VCaP (cell line): ENCODE measurements around the gene VTI1A.

Source experiments
- H3K27ac ChIP-seq: fragments of 450-650 bp; 2 replicates; pipeline ENCODE4 v1.5.1; 2017
- TF ChIP-seq, protein P1 (sequence below): fragments of 450-650 bp; conservative IDR thresholded peaks from 2 replicates; pipeline ENCODE4 v1.5.1; 2017; ENCODE audit warnings: mild to moderate bottlenecking, moderate library complexity

VTI1A gene

DNA sequence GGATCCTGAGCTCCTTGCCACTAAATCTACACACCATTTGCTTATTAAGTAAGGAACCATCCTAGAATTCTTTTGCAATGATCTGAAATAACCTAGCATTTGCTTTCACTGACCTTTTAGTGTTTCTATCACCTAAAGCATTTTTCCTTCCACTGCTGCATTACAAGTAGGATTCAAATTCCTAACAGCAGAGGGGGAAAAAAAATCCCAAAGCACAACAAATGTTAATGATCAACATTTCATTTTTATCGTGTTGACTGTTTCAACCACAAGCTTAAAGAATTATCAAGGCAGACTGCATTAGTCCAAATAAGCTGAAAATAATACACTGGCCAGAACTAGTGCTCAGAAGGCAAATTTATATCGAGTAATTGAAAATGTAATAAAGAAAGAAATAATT lies 328.4 kb downstream of the VTI1A start:
- TF ChIP-seq, protein P1, sequence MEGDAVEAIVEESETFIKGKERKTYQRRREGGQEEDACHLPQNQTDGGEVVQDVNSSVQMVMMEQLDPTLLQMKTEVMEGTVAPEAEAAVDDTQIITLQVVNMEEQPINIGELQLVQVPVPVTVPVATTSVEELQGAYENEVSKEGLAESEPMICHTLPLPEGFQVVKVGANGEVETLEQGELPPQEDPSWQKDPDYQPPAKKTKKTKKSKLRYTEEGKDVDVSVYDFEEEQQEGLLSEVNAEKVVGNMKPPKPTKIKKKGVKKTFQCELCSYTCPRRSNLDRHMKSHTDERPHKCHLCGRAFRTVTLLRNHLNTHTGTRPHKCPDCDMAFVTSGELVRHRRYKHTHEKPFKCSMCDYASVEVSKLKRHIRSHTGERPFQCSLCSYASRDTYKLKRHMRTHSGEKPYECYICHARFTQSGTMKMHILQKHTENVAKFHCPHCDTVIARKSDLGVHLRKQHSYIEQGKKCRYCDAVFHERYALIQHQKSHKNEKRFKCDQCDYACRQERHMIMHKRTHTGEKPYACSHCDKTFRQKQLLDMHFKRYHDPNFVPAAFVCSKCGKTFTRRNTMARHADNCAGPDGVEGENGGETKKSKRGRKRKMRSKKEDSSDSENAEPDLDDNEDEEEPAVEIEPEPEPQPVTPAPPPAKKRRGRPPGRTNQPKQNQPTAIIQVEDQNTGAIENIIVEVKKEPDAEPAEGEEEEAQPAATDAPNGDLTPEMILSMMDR = no peak
- H3K27ac ChIP-seq = peak overlapping the region; percentile 56

DNA sequence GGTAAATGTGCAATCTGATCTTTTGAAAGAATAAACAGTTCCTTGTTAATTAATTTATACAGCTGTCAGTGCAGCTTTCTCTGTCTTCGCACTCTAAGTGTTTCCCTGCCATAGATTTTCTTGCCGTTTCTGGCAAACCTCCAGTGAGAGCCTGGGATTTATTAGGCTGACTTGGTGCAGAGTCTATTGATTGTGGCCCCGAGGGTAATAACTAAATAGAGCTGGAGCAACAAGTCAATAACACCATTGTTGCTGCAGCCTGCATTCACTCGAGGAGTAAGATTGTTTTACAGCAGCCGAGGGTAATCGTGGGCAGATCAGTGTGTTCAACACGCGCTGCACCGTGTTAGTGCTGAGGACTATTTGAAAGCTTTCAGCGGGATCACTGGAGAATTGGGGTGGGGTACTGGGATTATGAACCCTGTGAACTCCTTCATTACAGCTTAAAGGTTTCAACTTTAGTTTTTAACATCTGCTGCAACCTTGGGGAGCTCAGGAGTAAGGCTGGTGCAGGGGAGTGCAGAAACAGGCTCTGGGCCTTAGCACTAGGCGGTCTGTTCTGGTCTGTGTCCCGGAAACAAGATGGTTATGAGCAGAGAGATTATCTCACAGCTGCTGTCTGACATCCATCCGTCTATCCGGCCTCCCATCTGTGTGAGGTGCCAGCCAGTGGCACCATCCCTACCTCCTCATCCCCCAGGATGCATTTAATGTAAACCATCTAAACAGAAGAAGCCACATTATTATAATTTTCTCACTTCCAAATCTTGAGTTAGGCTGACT lies 329.1 kb downstream of the VTI1A start:
- TF ChIP-seq, protein P1 = no peak
- H3K27ac ChIP-seq = peak overlapping the region; percentile 56

DNA sequence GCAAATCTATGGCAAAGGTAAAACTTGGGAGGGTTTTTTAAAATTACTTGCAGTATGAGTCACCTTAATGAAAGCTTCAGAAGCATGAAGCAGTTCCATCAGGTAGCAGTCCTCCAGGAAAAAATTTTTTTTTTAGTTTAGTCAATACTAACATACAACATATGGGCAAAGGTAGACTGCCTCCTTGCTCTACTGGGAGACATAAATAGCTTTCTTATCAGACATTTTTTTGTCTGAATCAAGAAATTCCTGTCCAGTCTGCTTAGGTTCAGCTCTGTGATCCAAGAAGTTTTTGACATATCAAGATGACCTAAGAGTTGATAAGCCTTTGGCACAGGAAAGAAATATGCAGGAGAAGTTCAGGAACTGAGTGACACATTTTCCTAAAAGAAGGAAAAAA lies 331.6 kb downstream of the VTI1A start:
- TF ChIP-seq, protein P1 = no peak
- peak overlapping the region; percentile 57 for H3K27ac ChIP-seq

DNA sequence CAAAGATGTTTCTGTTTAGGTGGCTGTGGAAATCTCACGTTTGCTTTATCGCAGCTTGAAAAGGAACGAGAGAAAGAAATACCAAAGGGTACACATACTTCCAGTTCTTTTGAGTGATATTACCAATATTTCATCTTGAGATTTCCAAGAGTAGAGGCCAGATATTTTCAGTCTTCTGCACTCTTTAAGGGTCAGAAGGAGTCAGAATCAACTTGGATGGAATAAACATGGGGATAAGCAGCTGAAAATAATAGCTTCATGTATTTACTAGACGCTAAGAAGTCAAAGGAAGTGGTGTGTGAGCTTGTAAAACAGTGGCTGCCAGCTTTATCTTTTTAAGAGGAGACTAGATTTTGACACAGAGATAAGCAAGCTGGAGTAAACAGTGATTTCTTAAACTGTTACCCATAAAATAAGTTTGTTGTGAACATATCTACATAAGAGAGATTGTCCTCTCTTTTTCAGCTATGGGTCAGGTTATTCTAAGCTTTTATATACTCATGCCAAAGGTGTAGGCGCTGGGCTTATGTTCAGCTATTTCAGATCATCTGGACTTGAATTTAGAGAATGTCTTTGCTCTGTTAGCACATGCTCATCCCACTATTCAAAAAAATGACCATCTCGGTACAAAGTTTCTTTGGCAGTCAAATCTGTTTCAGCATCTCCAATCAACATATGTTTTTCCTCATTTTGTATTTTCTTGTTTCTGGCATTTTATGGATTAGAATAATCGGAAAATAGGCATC lies 332.2 kb downstream of the VTI1A start:
- peak overlapping the region; percentile 57 for H3K27ac ChIP-seq
- TF ChIP-seq, protein P1 = no peak

DNA sequence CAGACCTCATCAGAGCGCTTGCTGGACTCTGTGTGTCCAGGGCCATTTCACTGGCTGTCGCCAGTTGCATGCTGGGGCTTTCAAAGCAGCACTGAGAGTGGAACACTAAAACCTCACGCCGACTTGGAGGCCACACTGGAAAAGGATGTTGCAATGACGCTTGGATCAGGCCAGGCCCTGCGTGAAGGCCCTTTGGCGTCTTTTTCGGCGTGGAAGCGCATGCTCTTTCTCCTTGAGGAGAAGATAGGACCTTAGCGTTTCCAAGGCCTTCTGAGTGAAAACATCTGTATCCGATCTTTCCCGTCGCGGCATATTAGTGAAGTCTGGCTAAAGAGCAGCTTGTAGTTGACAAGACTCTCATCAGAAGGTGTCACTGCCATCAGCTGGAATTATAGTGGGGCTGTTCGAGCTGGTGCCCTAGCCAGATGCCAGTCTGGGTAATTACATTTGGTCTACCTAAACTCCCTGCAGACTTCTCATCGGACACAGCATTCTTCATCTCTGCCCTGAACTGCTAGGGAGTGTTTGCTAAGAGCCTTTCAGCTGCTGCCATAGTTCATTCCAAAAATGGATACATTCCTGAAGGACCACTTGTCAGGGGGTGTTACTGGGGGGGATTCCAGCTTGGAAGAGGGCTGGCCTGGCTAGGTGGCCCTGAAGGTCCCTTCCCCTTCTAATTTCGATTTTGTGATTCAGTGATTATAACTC lies 335.3 kb downstream of the VTI1A start:
- no peak overlapping the region for H3K27ac ChIP-seq
- TF ChIP-seq, protein P1 = no peak

DNA sequence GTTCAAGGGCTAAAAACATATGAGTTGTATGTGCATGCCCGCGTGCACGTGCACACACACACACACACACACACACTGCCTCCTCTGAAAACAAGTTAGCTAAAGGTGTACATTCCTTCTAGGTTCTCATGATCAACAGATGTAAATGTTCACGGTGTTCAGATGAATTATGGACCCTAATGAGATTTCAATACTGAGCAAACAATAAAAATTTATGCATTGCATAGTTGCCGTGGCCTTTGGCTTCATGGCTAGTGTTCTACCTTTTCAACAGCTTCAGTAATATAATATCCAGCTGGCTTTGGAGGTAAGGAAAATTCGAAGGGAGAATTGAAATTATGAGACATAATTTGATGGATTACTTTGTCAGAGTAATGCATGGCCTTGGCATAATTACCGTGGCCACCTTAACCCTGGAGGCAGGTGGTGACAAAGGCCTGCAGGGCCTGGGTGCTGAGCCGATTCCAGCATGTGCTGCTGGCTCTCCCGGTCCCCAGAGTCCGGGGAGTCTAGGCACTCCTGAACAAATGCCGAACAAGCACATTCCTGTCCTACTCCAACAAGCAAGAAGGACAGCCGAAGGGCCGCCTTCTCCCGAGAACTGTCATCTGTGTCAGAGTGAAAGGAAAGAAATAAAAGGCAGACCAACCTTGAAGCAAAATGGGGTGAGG lies 336.5 kb downstream of the VTI1A start:
- TF ChIP-seq, protein P1 = no peak
- H3K27ac ChIP-seq = no peak overlapping the region

DNA sequence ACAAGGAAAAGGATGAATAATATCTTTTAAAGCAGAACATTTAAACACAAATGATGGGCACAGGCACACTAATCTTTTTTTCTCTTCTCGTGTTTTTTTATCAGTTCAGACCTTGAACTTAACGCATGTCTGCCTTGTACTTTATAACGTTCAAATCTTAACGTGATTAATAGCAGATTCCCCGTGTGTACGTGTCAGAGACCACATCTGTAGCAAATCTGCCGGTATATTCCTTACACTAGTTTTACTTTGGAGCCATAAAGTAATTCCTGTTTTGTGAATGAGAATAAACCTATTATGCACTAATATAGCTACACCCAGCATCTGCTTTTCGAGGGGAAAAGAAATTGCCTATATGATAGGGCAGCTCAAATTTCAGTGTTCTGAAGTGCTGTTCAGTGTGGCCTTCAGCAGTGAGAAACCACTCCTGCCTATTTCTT lies 337.0 kb downstream of the VTI1A start:
- TF ChIP-seq, protein P1 = no peak
- no peak overlapping the region for H3K27ac ChIP-seq
